Cardiac muscle cell (in vitro differentiated cells and primary cell): ENCODE data around the gene DLX2. TPM values are rescaled to one million over a fixed set of nuclear protein-coding genes. Genes with fewer than 3 reads are reported as not detected.
"Not testable (repeated sequence)": the region's sequence is repeated elsewhere in the genome, so short reads cannot be mapped to it uniquely, and the experiment has no call there.

Experiments used
- DNase-seq, 2 donors: peaks; one replicate each; pipeline versions ENCODE4 v3.0.0 to v3.0.0-alpha.2; 2010 to 2017; ENCODE audit warnings: low read depth in 1 of 2, low spot score in 1 of 2
- H3K27ac ChIP-seq: fragments of 200-600 bp; sonication (generic); 2 replicates; pipeline ENCODE4 v1.5.1; 2016
- H3K27me3 ChIP-seq: fragments of 200-600 bp; sonication (generic); 2 replicates; pipeline ENCODE4 v1.6.0; 2016; ENCODE audit warnings: control low read depth
- H3K36me3 ChIP-seq: fragments of 200-600 bp; sonication (generic); 2 replicates; pipeline ENCODE4 v1.5.1; 2016; ENCODE audit warnings: control low read depth
- H3K4me1 ChIP-seq: fragments of 200-600 bp; sonication (generic); 2 replicates; pipeline ENCODE4 v1.8.1; 2017; ENCODE audit warnings: low read depth, mild to moderate bottlenecking, mixed run types
- H3K4me3 ChIP-seq: fragments of 200-600 bp; sonication (generic); 2 replicates; pipeline ENCODE4 v1.5.1; 2016; ENCODE audit warnings: mild to moderate bottlenecking
- H3K9me3 ChIP-seq: fragments of 200-600 bp; sonication (generic); 2 replicates; pipeline ENCODE4 v1.5.1; 2017; ENCODE audit warnings: low read depth, mild to moderate bottlenecking, control low read depth
- CTCF ChIP-seq: IDR thresholded peaks from 2 replicates; pipeline ENCODE4 v1.5.1; 2012; ENCODE audit warnings: low read depth, mild to moderate bottlenecking, low read length
- polyA plus RNA-seq: library from polyadenylated mRNA; unstranded; fragments of >200 nt; fragmentation: Nextera tagmentation; extraction: Ambion mirVana; gene quantifications from 2 replicates; pipeline ENCODE4 v1.2.1, GENCODE V29; 2016
- total RNA-seq: library from RNA; depleted of rRNA; stranded (reverse); fragments of >200 nt; gene quantifications from 2 replicates; pipeline ENCODE4 v1.2.3, GENCODE V29; 2016

Gene DLX2
- total and polyA plus RNA-seq, 2 experiments from 2014 or later = 0.26 TPM; not detected in 1

GRCh38 chr2:172073518-172073917, 29.2 kb downstream of the DLX2 start:
- Histone ChIP-seq H3K36me3 (no peaks in the 10 kb centered on the region), H3K9me3 (no peaks in the 10 kb centered on the region), H3K4me3 (no peak overlapping the region), H3K27me3 (peaks cover 73% of the 10 kb centered on the region), H3K27ac (no peak overlapping the region), H3K4me1 (no peaks in the 10 kb centered on the region)
- no peak for TF ChIP-seq CTCF
- no peak for DNase-seq

- H3K9me3 ChIP-seq = no peaks in the 10 kb centered on the region
- DNase-seq = no peak
- H3K4me3 ChIP-seq = no peak overlapping the region
- peaks cover 65% of the 10 kb centered on the region for H3K27me3 ChIP-seq
- no peaks in the 10 kb centered on the region for H3K4me1 ChIP-seq
- no peak for TF ChIP-seq CTCF
- no peak overlapping the region for H3K27ac ChIP-seq
- H3K36me3 ChIP-seq = no peaks in the 10 kb centered on the region
These were observed 30.0 kb downstream of the DLX2 start for GRCh38 chr2:172072706-172073105.

DNA sequence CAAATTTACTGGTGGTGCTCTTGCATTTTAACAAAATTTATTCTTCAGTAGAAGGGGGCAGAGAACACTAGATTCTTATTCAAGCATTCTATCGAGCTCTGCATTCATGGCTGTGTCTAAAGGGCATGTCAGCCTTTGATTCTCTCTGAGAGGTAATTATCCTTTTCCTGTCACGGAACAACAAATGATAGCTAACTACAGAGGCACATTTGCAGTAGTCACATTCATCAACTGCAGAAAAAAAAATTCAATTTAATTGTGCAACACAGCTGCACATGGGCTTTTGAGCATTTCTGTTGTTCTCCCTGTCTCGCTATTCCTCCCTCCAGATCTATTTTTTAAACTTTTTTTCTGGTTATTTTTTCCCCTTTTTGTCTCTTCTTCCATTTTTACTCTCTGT, 30.4 kb downstream of the DLX2 start:
- Histone ChIP-seq H3K4me3 (no peak overlapping the region), H3K27me3 (peaks cover 61% of the 10 kb centered on the region), H3K9me3 (no peaks in the 10 kb centered on the region), H3K4me1 (no peaks in the 10 kb centered on the region), H3K36me3 (no peaks in the 10 kb centered on the region), H3K27ac (no peak overlapping the region)
- no peak for DNase-seq
- TF ChIP-seq CTCF = no peak

DNA sequence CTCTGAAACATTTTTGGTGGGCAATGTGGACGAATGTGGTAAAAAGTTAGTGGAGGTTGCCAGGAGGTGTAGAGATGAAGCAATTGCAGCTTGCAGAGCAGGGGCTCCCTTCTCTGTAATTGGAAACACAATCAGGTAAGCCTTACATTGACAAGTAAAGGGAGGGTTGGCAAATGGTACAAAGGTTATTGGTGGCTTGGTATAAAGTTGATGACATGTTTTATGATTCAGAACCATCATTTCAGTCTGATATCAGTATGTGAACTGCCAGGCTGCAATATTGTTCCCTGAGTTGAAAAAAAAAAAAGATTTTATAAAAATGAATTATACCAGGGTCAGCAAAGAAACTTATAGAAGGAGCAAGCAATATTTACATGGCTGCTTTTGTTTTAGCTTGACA, 31.8 kb downstream of the DLX2 start:
- no peak overlapping the region for H3K27ac ChIP-seq
- no peaks in the 10 kb centered on the region for H3K36me3 ChIP-seq
- H3K27me3 ChIP-seq = peaks cover 48% of the 10 kb centered on the region
- DNase-seq = no peak
- H3K9me3 ChIP-seq = no peaks in the 10 kb centered on the region
- no peaks in the 10 kb centered on the region for H3K4me1 ChIP-seq
- no peak for TF ChIP-seq CTCF
- H3K4me3 ChIP-seq = no peak overlapping the region

DNA sequence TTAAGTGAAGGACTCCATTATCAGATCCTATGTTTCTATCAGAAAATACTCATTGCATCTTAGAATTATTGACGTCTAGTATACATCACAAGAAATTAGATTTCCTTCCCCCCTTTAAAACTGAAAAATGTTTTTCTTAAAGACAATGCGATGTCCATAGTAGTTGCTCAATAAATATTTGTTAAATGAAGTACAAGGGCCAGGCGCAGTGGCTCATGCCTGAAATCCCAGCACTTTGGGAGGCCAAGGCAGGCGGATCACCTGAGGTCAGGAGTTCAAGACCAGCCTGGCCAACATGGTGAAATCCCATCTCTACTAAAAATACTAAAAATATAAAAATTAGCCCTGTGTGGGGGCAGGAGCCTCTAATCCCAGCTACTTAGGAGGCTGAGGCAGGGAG, 34.8 kb downstream of the DLX2 start:
- H3K4me3 ChIP-seq, DNase-seq, H3K9me3 ChIP-seq: not testable (repeated sequence)

GRCh38 chr2:172066394-172066886, 36.3 kb downstream of the DLX2 start:
- no peak for TF ChIP-seq CTCF
- Histone ChIP-seq H3K36me3 (no peaks in the 10 kb centered on the region), H3K27ac (no peak overlapping the region)

More for the DNA sequence above, 34.8 kb downstream of the DLX2 start:
- not testable (repeated sequence) for H3K4me1 ChIP-seq, H3K36me3 ChIP-seq, H3K27ac ChIP-seq
- peaks cover 20% of the 10 kb centered on the region for H3K27me3 ChIP-seq

More at GRCh38 chr2:172066394-172066886, 36.3 kb downstream of the DLX2 start:
- Histone ChIP-seq H3K27me3 (peaks cover 16% of the 10 kb centered on the region), H3K4me1 (no peaks in the 10 kb centered on the region), H3K4me3 (no peak overlapping the region), H3K9me3 (no peaks in the 10 kb centered on the region)
- no peak for DNase-seq
